ENCODE results near the gene SLC16A5.

SLC16A5 gene

DNA sequence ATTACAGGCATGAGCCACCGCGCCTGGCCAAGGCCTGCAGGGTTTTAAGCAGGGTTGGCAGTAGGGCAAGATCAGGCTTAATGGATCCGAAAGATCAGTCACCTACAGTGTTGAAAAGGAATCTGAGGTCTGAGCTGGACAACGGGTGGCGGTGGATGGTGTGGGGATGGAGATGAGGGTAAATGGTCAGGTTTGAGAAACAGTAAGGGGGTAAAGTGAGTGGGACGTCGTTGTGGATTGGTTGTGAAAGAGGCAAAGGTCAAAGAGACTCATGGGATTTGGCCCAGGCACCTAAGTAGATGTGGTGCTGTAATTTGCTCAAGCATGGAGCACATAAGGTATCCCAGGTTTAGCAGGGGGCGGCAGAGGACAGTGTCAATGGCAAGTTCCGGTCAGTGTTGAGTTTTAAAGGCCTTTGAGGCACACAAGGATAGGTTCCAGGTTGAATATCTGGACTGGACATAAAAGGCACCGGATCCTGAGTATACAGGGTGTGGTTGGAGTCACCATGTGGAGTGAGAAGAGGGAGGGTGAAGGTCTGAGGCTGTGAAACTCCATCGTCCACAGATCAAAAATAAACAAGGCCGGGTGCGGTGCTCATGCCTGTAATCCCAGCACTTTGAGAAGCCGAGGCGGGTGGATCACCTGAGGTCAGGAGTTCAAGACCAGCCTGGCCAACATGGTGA lies 1.1 kb upstream of the SLC16A5 start:
- DNase-seq (ENCODE audit: low spot score): no peak

DNA sequence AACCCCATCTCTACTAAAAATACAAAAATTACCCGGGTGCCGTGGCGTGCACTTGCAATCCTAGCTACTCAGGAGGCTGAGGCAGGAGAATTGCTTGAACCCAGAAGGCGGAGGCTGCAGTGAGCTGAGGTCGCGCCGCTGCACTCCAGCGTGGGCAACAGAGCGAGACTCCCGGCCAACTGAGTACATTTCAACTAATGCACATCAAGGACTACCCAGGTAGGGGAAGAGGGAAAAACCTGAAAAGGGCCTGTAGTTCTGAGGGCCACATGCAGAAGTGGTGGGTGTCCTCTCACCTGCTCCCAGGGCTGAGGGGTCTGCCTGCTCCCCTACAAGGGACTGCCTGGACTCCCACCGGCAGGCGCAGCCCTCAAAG lies 584 bp upstream of the SLC16A5 start:
- no peak for DNase-seq (ENCODE audit: low spot score)

DNA sequence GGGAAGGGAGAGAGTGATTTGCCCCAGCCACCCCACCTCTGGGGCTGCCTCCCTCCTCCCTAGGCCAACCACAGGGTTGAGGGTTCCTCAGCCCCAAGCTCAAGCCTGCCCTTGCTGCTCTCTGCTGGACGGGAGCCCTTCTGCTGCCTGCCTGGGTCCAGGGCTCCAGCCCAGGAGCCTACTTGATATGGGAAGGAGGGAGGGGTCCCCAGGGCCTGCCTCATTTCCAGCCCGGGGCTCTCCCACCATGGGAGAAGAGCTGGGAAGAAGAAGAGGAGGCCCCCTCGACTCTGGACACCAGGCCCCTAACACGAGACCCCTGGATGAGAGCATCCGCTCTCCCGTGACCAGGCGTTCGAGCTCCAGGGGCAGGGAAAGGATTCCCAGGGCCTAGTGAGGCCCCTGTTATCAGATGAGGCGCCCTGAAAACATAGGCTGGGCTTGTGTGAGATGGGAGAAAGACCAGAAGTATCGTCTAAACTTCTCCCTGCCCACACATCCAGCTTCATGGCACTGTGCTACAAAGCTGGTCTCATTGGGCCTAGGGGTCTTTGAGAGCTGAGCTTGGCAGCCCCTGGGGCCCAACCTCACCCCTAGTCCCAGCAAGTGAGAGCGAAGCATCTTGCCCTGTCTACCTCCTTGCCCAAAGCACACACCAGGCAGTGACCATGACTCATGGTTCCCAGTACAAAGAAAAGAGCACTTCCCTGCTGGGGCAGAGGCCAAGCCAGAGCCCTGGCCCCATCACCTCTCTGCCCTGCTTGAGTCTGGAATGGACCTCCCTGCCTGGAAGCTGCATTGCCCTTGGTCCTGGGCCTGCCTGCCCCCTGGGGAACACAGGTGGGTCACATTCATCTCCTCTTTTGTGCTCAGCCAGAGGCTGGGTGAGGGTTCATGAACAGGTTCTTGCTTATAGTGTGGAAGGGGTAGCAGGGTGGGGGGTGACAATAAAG lies 987 bp downstream of the SLC16A5 start:
- DNase-seq (ENCODE audit: low spot score): peak; percentile 77

DNA sequence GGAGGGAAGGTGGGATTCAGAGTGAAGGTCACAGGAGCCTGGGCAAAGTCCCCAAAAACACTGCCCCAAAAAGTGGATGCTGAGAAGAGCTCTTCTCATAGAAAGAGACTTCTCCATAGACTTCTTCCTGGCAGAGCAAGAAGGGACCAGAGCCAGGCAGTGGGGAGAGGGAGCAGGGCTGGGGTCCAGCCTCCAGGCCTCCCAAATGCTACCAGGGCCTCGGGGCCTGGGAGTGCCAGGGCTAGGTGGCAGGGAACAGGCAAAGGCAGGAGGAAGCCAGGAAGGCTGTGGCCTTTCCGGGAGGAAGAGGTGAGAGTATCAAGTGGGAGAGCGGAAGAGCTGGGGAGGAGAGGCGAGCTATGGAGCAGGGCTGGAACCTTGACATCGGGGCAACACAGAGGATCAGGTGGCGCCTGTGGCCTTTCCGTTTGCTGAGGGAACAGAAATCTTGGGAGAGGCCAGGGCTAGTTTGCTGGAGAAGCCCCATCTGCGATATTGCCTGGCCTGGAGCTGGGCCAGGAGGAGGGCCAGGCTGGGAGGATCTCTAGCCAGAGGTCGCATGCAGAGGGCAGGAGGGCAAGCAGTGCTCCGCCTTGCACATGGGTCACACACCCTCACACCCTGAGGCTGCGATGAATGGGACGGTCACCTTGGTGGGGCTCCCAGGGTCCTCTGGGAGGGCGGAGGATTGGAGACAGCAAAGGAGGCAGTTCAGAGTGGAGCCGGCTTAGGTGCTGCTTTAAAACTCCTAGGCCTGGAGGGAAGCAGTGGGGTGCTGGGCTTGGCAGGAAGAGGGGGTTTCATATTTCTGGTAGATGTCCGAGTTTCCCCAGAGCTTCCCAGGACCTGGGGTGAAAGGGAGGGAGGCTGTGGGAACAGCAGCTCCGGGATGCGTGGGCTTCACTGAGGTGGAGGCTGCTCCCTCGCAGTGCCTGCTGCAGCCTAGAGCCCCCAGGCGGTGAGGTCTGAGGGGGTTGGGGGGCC lies 3.4 kb downstream of the SLC16A5 start:
- peak; percentile 21 for DNase-seq (ENCODE audit: low spot score)

DNA sequence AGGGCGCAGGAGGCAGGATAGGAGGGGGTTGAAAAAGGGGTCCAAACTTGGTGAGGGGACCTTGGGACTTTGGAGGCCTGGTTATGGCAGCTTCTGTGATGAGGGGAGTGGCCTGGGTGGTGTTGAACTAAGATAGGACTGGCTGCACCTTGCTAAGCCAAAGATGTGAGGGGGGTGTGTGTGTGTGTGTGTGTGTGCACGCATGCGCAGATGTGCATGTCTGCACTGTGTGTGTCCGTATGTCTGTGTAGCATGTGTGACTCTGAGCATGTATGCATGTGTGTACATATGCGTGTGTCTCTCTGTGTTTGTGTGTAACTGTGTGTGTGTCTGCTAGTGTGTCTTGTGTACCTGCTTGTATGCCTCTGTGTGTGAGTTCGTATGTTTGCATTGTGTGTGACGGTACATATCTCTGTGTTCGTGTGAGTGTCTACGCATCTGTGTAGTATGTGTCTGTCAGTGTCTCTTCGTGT lies 4.1 kb downstream of the SLC16A5 start:
- DNase-seq (ENCODE audit: low spot score): no peak

DNA sequence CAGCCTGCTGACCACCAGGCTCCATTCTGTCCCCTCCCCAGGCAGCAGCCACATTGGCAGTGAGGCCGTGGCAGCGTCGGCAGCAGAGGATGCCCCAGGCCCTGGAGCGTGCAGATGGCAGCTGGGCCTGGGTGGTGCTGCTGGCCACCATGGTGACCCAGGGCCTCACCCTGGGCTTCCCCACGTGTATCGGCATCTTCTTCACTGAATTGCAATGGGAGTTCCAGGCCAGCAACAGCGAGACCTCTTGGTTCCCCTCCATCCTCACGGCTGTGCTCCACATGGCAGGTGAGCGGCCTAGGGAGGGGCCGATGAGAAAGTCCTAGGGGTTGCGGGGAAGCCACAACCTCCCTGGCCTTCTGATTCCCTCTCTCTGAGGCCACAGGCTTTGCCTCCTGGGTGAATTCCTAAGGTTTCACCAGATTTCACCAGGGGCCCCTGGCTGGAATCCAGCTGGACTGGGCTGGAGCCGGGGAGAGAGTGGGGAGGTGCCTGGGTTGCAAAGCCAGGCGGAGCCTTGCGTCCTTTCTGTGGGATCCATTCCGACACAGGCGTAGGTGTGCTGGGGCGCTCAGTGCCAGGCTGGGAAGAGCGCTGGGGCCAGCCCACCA lies 5.9 kb downstream of the SLC16A5 start:
- DNase-seq (ENCODE audit: low spot score): peak; percentile 27

DNA sequence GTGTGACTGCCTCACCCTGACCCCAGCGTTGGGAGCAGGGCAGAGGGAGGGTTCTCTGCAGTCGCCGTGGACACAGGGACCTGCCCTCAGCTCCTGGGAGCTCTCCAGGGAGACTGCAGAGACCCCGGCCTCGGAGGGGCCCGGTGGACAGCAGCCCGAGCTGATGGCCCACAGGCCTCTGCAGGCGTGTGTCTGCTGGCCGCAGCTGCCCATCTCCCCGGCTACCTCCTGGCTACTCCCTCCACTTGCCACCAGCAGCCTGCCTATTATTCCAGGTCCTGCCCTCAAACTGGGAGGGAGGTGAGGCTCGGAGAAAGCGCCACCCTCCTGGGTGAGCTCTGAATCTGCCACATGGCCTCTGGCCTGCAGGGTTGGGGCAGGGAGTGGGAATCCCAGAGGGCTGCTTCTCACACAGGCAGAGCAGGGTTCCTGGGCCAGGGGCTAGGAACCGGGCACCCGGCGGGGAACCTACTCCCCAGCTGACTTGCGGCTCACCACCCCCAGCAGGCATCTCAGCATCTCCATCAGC lies 7.2 kb downstream of the SLC16A5 start:
- no peak for DNase-seq (ENCODE audit: low spot score)

DNA sequence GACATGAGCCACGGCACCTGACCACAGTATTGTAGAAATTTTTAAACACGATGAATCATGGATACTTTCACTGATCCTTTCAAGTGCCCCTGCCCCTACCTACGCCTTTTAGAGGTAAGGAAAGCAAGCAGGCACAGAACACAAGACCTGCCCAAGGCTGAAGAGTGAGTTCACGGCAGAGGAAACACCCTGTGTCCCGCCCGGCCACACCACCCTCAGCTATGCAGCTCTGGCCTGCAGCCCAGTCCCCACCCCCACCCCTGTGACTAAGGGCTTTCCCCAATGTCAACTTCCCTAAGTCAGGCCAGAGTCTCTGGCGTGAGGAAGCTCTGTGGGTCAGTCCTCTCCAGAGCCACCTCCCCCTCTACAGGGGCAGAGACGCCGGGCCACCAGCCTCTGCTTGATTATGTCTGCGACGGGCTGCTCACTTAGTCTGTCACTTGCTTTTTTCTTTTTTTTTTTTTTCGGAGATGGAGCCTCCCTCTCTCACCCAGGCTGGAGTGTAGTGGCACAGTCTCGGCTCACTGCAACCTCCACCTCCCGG lies 8.4 kb downstream of the SLC16A5 start:
- DNase-seq (ENCODE audit: low spot score): peak; percentile 99

DNA sequence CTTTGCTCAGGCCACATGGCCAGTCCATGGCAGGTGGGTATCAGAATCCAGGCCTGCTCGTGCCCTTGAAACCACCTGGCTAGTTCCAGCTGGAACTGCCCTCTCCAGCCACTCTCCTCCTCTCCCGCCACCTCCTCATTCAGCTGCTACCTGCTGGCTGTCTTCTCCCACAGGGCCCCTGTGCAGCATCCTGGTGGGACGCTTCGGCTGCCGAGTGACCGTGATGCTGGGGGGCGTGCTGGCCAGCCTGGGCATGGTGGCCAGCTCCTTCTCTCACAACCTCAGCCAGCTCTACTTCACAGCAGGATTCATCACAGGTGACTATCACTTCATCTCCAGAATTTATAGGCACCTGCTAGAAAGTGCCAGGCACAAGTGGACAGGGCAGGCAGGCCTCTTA lies 10.1 kb downstream of the SLC16A5 start:
- no peak for DNase-seq (ENCODE audit: low spot score)

DNA sequence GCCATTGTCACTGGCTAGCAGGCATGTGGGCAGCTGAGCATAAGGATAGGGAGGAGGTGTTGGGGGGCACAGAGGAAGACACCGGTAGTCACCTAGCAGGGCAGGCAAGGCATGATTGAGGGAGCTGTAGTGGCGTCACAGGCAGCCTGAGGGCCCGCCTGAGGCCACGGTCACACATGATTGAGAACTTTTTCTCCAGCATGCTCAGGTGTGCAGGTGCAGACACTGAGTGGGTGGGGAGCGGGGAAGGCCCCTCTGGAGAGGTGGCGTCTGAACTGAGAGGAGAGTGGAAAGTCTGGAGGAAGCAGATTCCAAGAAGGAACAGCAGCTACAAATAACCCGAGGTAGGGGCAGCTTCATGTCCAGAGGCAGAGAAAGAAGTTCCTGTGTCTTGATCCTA lies 11.1 kb downstream of the SLC16A5 start:
- no peak for DNase-seq (ENCODE audit: low spot score)

DNA sequence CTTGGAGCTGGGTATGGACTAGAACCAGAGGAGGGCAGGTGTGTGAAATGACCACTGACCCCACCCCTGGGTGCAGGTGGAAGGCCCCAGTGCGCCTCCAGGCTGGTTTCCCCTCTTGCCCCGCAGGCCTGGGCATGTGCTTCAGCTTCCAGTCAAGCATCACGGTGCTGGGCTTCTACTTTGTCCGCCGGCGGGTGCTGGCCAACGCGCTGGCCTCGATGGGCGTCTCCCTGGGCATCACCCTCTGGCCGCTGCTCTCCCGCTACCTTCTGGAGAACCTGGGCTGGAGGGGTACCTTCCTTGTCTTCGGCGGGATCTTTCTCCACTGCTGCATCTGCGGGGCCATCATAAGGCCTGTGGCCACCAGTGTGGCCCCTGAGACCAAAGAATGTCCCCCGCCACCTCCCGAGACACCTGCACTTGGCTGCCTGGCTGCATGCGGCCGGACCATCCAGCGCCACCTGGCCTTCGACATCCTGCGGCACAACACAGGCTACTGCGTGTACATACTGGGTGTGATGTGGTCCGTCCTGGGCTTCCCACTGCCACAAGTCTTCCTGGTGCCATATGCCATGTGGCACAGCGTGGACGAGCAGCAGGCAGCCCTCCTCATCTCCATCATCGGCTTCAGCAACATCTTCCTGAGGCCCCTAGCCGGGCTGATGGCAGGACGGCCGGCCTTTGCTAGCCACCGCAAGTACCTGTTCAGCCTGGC lies 12.3 kb downstream of the SLC16A5 start:
- DNase-seq (ENCODE audit: low spot score): no peak

DNA sequence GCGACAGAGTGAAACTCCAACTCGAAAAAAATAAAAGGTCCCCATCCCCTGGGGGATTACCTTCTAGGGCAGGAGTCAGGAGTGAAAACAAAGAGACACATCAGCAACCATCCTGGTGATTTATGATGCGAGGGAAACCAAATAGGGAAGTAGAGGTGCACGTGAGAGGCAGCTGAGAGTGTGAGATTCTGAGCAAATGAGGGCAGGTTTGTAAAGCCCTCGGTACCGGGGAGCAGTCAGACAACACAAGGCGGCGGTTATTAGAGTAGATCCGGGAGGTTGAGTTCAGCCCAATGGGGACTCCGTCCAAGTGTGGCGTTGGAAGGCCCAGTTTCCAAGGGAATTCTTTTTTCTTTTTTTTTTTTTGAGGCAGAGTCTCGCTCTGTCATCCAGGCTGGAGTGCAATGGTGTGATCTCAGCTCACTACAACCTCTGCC lies 14.6 kb downstream of the SLC16A5 start:
- no peak for DNase-seq (ENCODE audit: low spot score)

DNA sequence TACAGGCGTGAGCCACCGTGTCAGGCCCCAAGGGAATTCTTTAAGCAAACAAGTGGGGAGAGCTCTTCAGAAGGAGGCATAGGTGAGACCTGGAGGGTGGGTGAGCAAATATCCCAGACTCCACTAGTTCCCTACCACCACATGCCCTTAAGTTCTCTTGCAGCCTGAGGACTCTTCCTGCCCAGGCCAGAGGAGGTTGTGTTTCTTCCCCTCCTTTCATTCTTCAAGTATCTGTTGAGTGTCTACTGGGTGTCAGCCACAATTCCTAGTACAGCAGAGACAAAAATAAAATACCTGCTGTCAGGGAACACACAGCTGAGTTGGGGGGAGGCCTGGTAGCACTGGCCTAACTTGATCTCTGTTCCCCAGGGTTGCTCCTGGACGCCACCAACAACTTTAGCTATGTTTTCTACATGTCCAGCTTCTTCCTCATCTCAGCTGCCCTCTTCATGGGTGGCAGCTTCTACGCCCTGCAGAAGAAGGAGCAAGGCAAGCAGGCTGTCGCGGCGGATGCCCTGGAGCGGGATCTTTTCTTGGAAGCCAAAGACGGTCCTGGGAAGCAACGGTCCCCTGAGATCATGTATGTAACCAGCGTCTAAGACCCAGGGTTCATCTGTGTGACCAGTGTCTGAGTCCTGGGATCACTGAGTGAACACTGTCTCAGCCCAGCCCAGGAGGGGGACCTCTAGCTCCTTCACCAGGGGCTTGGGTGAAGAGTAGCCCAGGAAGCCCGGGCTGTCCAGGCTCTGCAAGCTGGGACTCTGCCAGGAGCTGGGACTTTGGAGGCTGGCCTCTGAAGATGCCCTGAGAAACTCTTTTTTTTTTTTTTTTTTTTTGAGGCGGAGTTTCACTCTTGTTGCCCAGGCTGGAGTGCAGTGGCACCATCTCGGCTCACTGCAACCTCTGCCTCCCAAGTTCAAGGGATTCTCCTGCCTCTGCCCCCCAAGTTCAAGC lies 16.1 kb downstream of the SLC16A5 start:
- DNase-seq (ENCODE audit: low spot score): no peak

DNA sequence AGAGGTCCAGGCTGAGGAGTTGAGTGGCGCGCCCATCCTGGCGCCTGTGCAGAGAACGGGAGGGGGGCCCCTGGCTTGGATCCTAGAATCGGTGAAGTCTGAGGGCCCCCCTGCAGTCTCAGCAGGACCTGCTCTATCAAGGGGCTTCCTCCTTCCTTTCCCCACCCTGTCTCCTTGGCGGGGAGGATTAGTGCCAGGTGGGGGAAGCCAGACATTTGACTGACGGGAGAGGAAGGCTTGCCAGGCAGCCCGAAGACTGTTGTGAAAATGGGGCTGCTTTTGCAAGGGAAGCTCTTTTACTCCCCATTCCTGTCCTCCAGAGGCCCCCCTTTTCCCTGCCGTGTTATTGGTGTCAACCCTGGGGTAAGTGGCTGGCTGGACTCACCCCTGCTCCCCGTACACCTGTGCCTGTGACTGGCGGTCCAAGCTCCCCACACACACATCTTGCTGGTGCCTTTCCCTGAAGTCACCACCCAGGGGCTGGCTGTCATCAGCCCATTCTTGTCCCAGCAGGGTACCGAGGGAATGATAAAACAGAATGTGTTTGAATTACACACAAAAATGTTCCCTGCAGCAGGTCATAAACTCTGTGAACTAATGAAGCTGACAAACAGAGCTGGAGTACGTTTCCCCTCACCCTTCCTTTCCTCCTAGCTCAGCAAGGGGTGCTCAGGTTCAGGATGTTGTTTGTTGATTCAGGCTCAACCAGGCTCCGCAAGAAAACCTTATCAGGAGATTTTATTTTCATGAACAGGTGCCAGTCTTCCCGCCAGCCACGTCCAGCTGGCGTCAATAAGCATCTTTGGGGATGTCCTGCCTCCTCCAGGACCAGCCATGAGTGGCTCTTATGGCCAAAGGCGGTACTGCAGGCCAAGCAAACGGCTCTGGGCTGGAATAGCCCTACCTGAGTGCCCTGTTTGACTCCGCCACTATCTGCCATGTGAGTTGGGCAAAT lies 17.6 kb downstream of the SLC16A5 start:
- peak; percentile 63 for DNase-seq (ENCODE audit: low spot score)

DNA sequence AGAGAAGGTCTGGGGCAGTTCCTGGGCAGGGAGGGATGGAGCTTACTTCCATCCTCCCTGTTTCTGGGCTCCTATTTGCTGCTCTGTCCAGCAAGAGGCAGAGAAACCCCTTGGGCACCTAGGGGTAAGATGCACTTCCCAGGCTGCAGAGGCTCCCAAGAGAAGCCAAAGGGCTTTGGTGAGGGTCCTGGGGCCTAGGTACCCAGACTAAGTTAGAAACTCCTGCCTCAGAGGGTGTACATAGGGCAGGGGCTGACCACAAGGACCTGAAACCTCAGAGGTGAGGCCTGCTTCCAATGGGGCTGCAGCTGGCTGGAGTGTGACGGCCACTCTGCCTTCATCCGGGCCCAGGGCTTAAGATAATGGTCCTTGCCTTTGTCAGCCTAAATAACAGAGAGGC lies 20.4 kb downstream of the SLC16A5 start:
- no peak for DNase-seq (ENCODE audit: low spot score)

DNA sequence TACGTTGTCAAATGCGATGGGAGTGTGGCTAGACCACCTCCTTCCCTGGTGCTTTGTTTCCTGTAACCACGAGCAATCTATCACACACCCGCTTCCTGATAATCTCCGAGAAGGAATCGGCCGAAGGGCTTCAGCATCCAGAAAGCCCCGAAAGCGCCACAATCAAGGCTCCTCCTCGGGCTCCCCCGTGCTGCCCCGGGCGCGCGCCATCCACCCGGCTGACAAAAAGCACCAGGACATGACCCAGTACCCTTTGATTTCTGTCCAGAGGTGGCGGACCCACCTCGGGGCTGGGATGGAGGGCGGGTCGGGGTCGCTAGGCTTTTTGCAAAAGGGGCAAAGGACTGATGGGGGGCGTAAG lies 21.3 kb downstream of the SLC16A5 start:
- DNase-seq (ENCODE audit: low spot score): no peak

DNA sequence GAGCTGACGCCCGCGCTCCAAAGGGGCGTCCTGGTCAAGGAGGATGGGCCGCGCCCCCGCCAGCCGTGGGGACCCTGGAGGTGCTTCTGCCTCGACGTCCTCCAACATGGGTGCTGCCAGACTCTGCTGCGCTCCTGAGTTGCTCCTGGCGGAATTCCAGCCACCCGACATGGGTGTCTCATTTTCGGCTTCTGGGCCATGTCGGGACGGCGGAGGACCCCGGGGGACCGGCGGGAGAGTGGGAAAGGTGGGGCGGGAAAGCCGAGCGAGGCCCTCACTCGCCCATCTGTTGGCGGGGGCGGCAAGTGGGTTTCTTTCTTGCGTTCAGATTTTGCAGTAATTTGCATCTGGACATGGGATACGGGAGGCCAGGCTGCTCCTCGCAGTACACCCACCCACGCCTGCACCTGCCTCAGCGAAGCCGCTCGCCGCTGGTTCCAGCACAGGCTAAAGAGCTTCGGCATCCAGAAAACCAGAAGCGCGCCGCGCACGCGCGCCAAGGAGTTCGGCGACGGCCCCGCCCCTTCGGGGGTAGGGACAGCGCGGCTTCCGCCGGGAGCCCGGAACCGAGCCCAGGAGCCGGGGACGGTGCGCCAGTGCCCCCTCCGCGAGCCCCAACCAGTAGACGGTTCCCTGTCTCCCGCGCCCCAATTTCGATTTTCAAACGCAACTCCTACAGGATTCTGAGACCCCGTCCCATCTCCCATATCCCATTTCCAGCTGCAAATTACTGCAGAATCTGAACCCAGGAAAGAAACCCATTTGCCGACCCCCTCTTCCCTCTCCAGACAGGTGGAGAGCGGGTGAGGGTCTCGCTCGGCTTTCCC lies 21.9 kb downstream of the SLC16A5 start, which contains the start of gene ARMC7:
Gene ARMC7 (plus strand): TSS at position 563 of the 827 bp plus-strand sequence. CDS start 320 bp downstream, outside the sequence.
- peak; percentile 89 for DNase-seq (ENCODE audit: low spot score)
